GM12872 (cell line): ENCODE data around the gene HRAS.

Experiments
- TF ChIP-seq, protein P1 (sequence below): IDR thresholded peaks from 3 replicates; pipeline ENCODE4 v1.5.1; 2011; ENCODE audit warnings: low read depth, mild to moderate bottlenecking, low read length, moderate library complexity; ENCODE audit not compliant: insufficient read depth

The HRAS gene

DNA sequence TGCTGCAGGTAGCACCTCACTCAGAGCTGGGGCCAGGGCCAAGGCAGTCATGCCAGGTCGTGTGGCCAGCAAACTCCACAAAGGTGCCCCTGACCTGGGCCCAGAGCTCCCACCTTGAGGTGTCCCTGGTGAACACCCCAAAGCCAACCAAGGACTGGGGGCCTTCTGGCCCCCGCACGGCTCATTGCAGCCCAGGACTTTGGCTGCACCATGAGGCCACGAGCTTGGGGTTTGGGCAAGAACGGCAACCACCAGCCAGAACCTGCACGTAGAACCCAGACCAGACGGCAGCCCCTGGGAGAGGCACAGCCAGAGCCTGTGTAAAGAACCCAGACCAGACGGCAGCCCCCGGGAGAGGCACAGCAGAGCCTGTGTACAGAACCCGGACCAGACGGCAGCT lies 9.8 kb upstream of the HRAS start:
- TF ChIP-seq, protein P1, sequence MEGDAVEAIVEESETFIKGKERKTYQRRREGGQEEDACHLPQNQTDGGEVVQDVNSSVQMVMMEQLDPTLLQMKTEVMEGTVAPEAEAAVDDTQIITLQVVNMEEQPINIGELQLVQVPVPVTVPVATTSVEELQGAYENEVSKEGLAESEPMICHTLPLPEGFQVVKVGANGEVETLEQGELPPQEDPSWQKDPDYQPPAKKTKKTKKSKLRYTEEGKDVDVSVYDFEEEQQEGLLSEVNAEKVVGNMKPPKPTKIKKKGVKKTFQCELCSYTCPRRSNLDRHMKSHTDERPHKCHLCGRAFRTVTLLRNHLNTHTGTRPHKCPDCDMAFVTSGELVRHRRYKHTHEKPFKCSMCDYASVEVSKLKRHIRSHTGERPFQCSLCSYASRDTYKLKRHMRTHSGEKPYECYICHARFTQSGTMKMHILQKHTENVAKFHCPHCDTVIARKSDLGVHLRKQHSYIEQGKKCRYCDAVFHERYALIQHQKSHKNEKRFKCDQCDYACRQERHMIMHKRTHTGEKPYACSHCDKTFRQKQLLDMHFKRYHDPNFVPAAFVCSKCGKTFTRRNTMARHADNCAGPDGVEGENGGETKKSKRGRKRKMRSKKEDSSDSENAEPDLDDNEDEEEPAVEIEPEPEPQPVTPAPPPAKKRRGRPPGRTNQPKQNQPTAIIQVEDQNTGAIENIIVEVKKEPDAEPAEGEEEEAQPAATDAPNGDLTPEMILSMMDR = no peak

DNA sequence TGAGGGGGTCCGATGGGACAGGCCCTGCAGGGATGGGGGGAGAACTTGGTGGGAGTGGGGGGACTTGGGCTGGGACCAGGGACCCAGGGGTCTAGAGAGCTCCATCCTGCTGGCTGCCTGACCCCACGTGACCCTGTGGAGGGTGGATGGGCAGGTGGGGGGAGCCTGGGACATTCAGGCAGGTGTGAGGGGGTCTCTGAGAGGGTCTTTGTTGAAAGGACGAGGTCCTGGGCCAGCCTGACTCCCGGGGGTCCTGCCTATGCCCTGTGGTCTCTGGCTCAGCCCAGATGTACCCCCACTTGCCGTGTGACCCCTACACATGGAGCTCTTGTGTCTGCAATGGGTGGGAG lies 9.4 kb upstream of the HRAS start:
- TF ChIP-seq, protein P1 = no peak

DNA sequence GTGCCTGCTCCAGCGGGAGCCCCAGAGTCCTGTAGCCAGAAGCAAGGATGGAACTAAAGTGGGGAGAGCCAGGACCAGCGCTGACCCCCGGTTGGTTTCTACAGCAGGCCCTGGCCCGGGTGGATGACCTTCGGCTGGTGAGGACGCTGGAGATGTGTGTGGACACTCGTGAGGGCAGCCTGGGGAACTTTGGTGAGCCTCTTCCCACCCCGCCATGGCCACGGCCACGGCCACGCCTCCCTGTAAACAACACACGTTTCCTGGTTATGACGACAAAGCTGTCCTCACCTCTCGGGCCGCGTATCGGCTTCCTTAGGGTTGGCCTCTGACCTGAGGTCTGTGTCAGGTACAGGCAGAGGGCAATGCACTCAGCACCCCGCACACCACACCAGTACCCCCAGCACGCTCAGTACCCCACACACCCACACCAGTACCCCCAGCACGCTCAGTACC lies 6.1 kb upstream of the HRAS start:
- TF ChIP-seq, protein P1 = no peak

DNA sequence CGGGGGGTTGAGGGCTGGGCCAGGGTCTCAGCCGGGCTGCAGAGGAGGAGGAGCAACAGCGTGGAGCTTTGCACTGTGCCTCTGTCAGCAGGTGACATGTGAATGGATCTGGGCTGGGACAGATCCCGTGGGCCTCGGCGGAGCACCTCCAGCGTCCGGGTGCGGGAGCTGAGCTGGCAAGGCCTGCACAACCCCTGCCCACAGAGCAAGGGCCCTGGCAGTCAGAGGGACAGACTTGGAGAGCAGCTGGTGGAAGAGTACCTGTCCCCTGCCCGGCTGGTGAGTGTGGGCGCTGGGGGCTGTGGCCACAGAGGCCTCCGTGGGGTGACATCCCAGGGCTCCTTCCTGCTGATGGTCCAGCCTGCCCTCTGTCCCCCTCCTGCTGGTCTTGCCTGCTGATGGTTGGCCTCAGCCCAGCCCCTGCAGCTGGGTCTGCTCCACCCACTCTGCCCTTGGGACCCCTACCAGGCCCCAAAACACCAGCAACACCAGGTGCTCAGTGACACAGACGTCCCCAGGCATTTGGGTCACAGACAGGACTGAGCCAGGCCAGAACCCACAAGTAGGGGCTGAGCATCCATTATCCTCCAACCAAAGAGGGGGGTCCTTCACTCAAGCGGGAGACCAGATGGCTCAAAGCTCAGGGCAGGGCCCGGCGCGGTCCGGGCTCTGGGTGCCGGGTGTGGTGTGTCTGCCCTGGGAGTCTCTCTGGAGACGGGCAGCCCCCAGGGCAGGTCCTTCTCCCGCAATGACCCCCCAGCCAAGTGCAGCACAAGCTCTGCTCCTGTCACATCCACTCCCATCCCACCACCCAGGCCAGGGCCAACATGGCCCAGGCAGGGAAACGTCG lies 5.4 kb upstream of the HRAS start:
- TF ChIP-seq, protein P1 = no peak

DNA sequence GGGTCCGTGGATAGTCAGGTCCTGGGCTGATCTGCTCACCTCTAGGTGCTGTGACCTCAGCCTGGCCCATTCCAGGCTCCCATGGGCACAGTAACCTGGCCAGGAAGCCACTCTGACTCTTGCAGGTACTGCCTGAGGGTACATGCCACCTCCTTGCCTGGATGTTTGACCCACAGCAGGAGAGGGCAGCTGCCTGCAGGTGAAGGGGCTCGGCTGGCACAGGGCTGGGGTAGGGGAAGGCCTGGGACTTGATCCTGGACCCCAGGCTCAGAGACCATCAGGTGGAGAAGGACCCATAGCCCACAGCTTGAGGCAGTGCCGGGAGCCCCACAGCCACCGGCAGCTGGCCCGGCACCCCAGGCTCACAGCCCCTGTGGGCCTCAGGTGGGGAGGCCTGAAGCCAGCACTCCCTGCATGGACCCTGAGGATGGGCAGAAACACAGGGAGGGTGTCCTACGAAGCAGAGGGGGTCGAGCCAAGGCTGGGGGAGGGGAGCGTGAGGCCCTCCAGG lies 4.7 kb upstream of the HRAS start:
- TF ChIP-seq, protein P1 = no peak

DNA sequence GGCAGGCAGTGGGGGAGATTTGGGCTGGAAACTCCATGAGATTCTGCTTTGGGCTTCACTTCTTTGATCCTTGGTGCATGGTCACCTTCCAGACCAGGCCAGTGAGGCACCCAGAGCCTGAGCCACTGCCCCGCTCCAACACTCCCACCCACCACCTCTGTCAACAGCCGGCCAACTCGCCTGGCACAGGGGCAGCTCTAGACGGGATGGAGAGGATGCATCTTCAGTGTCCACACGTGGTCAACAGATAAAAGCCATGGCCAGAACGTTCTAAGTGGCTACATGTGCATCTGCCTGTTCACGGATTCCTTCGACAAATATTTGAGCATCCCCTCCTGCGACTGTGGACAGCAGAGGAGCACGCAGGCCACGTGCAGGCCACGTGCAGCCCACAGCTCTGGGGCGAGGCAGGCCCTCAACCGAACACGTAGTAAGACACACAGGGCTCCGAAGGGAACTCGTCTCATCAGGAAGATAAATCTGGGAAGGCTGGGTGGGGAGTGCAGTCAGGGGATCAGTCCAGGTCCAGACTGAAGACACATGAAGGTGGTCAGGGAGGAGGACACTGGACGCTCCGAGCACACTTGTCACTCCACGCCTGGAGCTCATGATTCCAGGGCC lies 3.2 kb upstream of the HRAS start:
- TF ChIP-seq, protein P1 = no peak

DNA sequence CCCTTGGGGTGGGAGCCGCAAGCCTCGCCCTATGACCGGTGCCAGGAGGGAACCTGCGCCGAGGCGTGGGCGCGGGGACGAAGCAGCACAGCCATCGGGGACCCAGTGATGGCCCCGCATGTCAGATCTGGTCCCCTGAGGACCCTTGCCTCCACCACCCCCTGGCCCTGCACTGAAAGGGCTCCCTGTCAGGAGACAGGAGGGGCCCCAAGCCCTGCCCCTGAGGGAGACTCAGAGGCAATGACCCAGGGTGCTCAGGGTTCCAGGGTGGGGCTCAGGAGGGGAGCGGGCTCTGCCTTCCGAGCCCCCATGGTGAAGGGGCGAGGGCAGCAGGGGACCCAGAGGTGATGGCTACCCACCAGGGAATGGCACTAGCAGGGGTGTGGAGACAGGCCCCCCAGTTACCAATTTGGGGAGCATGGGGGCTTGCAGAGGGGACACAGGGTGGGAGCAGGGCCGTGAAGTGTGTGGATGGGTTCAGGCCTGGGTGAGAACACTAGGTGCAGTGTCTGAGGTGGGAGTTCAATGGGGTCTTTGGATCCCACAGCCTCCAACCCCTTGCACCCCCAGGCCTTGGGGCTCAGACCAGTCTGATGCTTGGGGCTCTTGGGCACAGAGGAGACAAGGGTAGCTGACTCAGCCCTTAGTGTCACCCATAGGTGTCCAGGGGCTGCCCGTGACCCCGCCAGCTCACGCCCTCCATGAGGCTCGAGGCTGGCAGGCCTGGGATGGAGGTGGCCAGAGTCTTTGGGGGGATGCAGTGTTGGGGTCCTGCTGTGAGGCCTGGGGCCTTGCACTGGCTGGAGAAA lies 2.5 kb upstream of the HRAS start:
- TF ChIP-seq, protein P1 = no peak
